Spleen (tissue), 11 donors: ENCODE results near the gene RHEB. TPM values are rescaled to one million over a fixed set of nuclear protein-coding genes. Genes with fewer than 3 reads are reported as not detected.

Experiments used
- DNase-seq: peaks from one replicate; pipeline ENCODE4 v3.0.0-alpha.2; 2020
- H3K27ac ChIP-seq, 8 donors: fragments of 200-600 bp; sonication (generic) in 7 of 8; 1 replicate in 4 of 8; 2 replicates in 4 of 8; pipeline versions ENCODE4 v1.5.0 to v1.8.0; 2016 to 2021; ENCODE audit warnings: inconsistent platforms in 4 of 8, mild to moderate bottlenecking in 4 of 8, moderate library complexity in 1 of 8
- H3K27me3 ChIP-seq, 7 donors: fragments of 200-600 bp; sonication (generic) in 6 of 7; replicated peaks in 1 of 7; 1 replicate in 4 of 7; 2 replicates in 3 of 7; pipeline versions ENCODE4 v1.5.0 to v1.8.0; 2016 to 2021; ENCODE audit warnings: inconsistent platforms in 3 of 7, mild to moderate bottlenecking in 1 of 7
- H3K36me3 ChIP-seq, 6 donors: fragments of 200-600 bp; sonication (generic) in 5 of 6; 1 replicate in 4 of 6; 2 replicates in 2 of 6; pipeline versions ENCODE4 v1.5.0 to v1.8.0; 2016 to 2021; ENCODE audit warnings: inconsistent platforms in 2 of 6
- H3K4me1 ChIP-seq, 6 donors: fragments of 200-600 bp; sonication (generic) in 5 of 6; 1 replicate in 3 of 6; 2 replicates in 3 of 6; pipeline versions ENCODE4 v1.5.0 to v1.8.0; 2016 to 2021; ENCODE audit warnings: inconsistent platforms in 3 of 6
- H3K4me3 ChIP-seq, 8 donors: fragments of 200-600 bp; sonication (generic) in 7 of 8; 1 replicate in 4 of 8; 2 replicates in 4 of 8; pipeline versions ENCODE4 v1.5.0 to v1.8.0; 2016 to 2021; ENCODE audit warnings: inconsistent platforms in 4 of 8, mild to moderate bottlenecking in 4 of 8, moderate library complexity in 2 of 8
- H3K9me3 ChIP-seq, 8 donors: fragments of 200-600 bp; sonication (generic) in 7 of 8; 1 replicate in 4 of 8; 2 replicates in 4 of 8; pipeline versions ENCODE4 v1.5.0 to v1.8.0; 2016 to 2021; ENCODE audit warnings: inconsistent platforms in 4 of 8
- POLR2A ChIP-seq, 3 donors: fragments of 450-650 bp; IDR thresholded peaks; one replicate each; pipeline ENCODE4 v1.5.1; 2017; ENCODE audit warnings: antibody characterized with exemption in 3 of 3, mild to moderate bottlenecking in 1 of 3
- POLR2AphosphoS5 ChIP-seq, 3 donors: sonication (generic); formaldehyde crosslinking; IDR thresholded peaks; one replicate each; pipeline ENCODE4 v1.5.1; 2017; ENCODE audit warnings: antibody characterized with exemption in 3 of 3
- WGBS, 5 donors: extraction: QIAGEN DNeasy Blood & Tissue Kit in 3 of 5; methylation state at CpG; one replicate each; pipeline versions ENCODE4 v1.1.5 to v1.1.7; 2013 to 2018; 5-methylcytosine and 5-hydroxymethylcytosine counted together
- intact Hi-C: fragments of 100-400 bp; cut with DNase I; formaldehyde crosslinking; loops from one replicate; pipeline ENCODE4 v1.15.0; 2023; ENCODE audit warnings: low total_unique reads
- polyA plus RNA-seq, 3 donors: library from polyadenylated mRNA; stranded (reverse); fragments of 200-250 nt; gene quantifications; one replicate each; pipeline ENCODE4 v1.2.1, GENCODE V29; 2013
- total RNA-seq, 7 donors: library from RNA; depleted of rRNA in 3 of 7; stranded (reverse); fragments of >200 nt in 3 of 7; fragmentation: NEBNext Ultra II Directional in 4 of 7; extraction: Animal tissue kit (Norgen Biotek cat#: 25700) in 4 of 7; gene quantifications; one replicate each; pipeline versions ENCODE4 v1.1.0 to v1.2.1, GENCODE V29; 2016 to 2021
- TF ChIP-seq, protein P1 (sequence below), 11 experiments: fragments of 200-600 bp in 7 of 11; fragments of 450-650 bp in 4 of 11; sonication (generic) in 4 of 11; IDR thresholded peaks in 8 of 11; conservative IDR thresholded peaks in 3 of 11; 1 replicate in 7 of 11; 2 replicates in 4 of 11; pipeline versions ENCODE4 v1.4.0 to v1.8.0; 2016 to 2021; ENCODE audit warnings: antibody characterized with exemption in 11 of 11, inconsistent platforms in 4 of 11, mild to moderate bottlenecking in 1 of 11
- donor health status: healthy with polysubstance abuse.
- donor health status: DM: no; HTN: no; CAD: no; lungs with moderate emphysema.
- donor health status: DM: no; HTN: no; CAD: no.
- donor health status: Bipolar disorder and iron deficiency.
- donor health status: healthy.
- donor health status: DM: no; HTN: no; CAD: no.
- donor health status: DM: yes; HTN: yes; CAD: no.

The RHEB gene
- total and polyA plus RNA-seq, 10 donors, result 42.3 to 89.9 (median 72.5) TPM

- Histone ChIP-seq H3K27me3 (no peaks in the 10 kb centered on the region), H3K4me3 (no peak overlapping the region), H3K27ac (no peak overlapping the region), H3K4me1 (no peaks in the 10 kb centered on the region), H3K36me3 (no peaks in the 10 kb centered on the region), H3K9me3 (peaks cover 0 to 35% (median 26%) of the 10 kb centered on the region in 8 donors)
- intact Hi-C loops, result no loop called here
- TF ChIP-seq, protein P1, sequence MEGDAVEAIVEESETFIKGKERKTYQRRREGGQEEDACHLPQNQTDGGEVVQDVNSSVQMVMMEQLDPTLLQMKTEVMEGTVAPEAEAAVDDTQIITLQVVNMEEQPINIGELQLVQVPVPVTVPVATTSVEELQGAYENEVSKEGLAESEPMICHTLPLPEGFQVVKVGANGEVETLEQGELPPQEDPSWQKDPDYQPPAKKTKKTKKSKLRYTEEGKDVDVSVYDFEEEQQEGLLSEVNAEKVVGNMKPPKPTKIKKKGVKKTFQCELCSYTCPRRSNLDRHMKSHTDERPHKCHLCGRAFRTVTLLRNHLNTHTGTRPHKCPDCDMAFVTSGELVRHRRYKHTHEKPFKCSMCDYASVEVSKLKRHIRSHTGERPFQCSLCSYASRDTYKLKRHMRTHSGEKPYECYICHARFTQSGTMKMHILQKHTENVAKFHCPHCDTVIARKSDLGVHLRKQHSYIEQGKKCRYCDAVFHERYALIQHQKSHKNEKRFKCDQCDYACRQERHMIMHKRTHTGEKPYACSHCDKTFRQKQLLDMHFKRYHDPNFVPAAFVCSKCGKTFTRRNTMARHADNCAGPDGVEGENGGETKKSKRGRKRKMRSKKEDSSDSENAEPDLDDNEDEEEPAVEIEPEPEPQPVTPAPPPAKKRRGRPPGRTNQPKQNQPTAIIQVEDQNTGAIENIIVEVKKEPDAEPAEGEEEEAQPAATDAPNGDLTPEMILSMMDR (IDR thresholded peaks at IDR 0.05 in 8 of 11, conservative IDR thresholded peaks at IDR 0.05 in 3 of 11), result no peak
- TF ChIP-seq POLR2AphosphoS5 (IDR thresholded peaks at IDR 0.05) (no peak), POLR2A (IDR thresholded peaks at IDR 0.05) (no peak)
- no peak for DNase-seq
Observed at GRCh38 chr7:151529842-151530241, 10.1 kb upstream of the RHEB start.

DNA sequence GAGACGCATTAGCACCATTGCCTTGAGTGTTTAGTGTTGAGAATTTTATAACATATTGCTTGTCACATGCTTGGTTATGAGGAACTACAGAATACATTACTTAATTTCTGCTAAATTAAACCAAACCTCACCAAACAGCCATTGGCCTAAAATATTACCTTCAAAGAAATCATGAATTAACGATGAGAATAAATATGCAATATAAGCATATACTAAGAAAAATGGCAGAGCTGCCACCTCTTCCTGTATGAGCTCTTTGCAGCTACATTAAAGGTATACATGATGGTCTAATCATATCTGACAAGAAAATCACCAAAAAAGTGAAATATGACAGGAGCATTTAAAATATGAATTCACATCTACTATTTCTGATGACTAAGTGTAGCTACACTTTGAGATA lies 5.2 kb upstream of the RHEB start:
- 75 to 98% (median 96%) methylated on average over 2 of the region's 2 CpGs for WGBS, 5 donors
- peaks cover 5 to 11% (median 9%) of the 10 kb centered on the region in 6 donors for H3K4me1 ChIP-seq
- H3K9me3 ChIP-seq, result peaks cover 0 to 13% (median 6%) of the 10 kb centered on the region in 8 donors
- H3K36me3 ChIP-seq, result no peaks in the 10 kb centered on the region
- H3K4me3 ChIP-seq, result no peak overlapping the region
- no peak overlapping the region for H3K27ac ChIP-seq
- no peak for DNase-seq
- intact Hi-C loops, result no loop called here
- no peak for TF ChIP-seq POLR2A (IDR thresholded peaks at IDR 0.05)
- no peak for TF ChIP-seq POLR2AphosphoS5 (IDR thresholded peaks at IDR 0.05)
- TF ChIP-seq, protein P1 (IDR thresholded peaks at IDR 0.05 in 8 of 11, conservative IDR thresholded peaks at IDR 0.05 in 3 of 11), result no peak
- H3K27me3 ChIP-seq, result peaks cover 0 to 4% (median 0%) of the 10 kb centered on the region in 7 donors

DNA sequence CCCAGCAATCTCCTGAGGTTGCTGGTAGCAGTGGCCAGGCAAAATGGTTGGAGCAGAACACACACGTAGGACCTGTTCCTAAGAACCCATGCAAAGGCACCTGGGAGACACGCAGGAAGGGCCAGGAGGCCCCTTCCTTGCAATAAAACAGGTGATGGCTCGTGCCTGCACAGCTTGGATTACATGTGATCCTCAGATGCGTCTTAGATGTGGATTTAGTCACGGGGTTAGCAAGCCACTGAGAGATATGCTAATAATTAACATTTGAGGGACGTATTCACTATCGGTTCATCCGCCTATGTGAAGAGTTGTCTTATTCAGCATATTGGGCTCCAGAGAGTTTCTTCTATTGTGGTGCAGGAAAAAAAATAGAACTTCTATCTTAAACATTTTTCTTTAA lies 4.6 kb upstream of the RHEB start:
- Histone ChIP-seq H3K36me3 (no peaks in the 10 kb centered on the region), H3K9me3 (peaks cover 0 to 8% (median 2%) of the 10 kb centered on the region in 8 donors), H3K27ac (no peak overlapping the region), H3K4me1 (peaks cover 5 to 11% (median 9%) of the 10 kb centered on the region in 6 donors), H3K27me3 (peaks cover 0 to 4% (median 0%) of the 10 kb centered on the region in 7 donors), H3K4me3 (no peak overlapping the region)
- WGBS, 5 donors, result 88 to 98% (median 94%) methylated on average over 8 of the region's 8 CpGs
- TF ChIP-seq POLR2AphosphoS5 (IDR thresholded peaks at IDR 0.05) (no peak), POLR2A (IDR thresholded peaks at IDR 0.05) (no peak)
- TF ChIP-seq, protein P1 (IDR thresholded peaks at IDR 0.05 in 8 of 11, conservative IDR thresholded peaks at IDR 0.05 in 3 of 11), result no peak
- intact Hi-C loops, result no loop called here
- no peak for DNase-seq

- peak overlapping the region; percentile 58 to 100 (median 99) for H3K27ac ChIP-seq
- no peaks in the 10 kb centered on the region for H3K9me3 ChIP-seq
- H3K36me3 ChIP-seq, result no peaks in the 10 kb centered on the region
- H3K27me3 ChIP-seq, result peaks cover 0 to 4% (median 0%) of the 10 kb centered on the region in 7 donors
- peak overlapping the region; percentile 44 to 91 (median 58) for H3K4me3 ChIP-seq
- intact Hi-C loops, result no loop called here
- TF ChIP-seq, protein P1 (IDR thresholded peaks at IDR 0.05 in 8 of 11, conservative IDR thresholded peaks at IDR 0.05 in 3 of 11), result no peak
- TF ChIP-seq POLR2A (IDR thresholded peaks at IDR 0.05) (no peak), POLR2AphosphoS5 (IDR thresholded peaks at IDR 0.05) (no peak)
- peak; percentile 94 for DNase-seq
- 13 to 33% (median 14%) methylated on average over 25 to 55 of the region's 55 CpGs for WGBS, 5 donors
- H3K4me1 ChIP-seq, result peaks cover 18 to 43% (median 37%) of the 10 kb centered on the region in 6 donors
Observed at GRCh38 chr7:151520419-151521261, 945 bp upstream of the RHEB start.
